ENCODE results near the gene PTPN9.

Gene PTPN9

DNA sequence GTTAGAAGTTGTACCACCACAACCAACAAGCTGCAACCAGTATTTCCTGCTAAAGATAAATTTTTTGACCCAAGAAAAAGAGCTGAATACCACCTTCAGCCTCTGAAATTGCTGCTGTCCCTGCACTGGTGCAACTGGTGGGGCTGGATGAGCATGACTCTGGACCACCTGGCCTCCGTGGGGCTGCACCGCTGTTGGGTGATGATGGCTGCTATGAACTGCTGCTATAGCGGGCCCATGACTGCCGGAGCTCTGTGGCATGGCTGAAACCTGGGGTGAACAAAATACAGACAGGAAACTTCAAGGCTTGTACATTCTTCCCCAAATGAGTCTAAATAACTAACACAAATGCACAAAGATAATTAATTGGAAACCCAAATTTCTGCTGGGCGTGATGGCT is 156.6 kb downstream of the PTPN9 start:
- DNase-seq (ENCODE audit: low read depth, low spot score): no peak

DNA sequence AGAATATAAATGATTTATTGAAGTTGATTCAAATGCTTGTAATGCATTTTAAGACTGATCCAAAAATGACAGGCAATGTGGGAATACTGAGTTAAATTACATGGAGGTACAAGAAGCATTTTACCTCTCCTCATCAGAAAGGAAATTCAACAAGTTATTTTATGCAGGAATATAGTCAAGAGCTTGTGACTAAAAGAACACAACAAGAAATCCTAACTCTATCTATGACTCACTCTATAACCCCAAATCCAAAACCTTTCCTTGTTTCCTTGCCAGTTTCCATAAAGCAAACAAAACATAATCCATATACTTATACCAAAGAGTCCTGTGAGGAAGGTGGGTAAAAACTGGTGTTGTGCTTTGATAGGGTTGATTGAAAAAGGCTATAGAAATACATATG is 158.4 kb downstream of the PTPN9 start:
- DNase-seq (ENCODE audit: low read depth, low spot score): no peak

DNA sequence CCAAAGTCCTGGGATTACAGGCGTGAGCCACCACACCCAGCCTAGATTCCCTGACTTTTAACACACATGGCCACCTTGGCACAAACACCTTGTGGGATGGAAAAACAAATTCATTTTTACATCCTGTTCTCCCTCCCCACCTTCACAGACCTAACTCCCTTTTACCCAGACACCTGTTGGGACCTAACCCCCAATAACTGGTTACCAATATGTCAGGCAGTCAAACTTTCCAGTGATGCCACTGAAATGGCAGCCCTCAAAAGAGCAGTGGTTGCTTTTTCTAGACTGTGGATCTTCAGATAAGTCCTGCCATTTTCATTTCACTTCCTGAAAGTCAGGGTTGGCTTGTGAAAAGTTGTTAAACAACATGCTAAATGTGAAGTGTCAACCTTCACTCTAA is 162.5 kb downstream of the PTPN9 start:
- no peak for DNase-seq (ENCODE audit: low read depth, low spot score)

Data from activated CD4-positive, CD25-positive, alpha-beta regulatory T cell treated with anti-CD3 and anti-CD28 coated beads, Interleukin-2, amount 50 U/mL, for 16 hours (primary cell).